Measurements from ENCODE around the gene RNASE8. TPM values are rescaled to one million over a fixed set of nuclear protein-coding genes. Genes with fewer than 3 reads are reported as not detected.

Gene RNASE8
- total RNA-seq, 1 experiment from 2014 or later = not detected

- ChIA-PET POLR2A (no interaction called here), CTCF (interaction anchor here (0.9 to 3.2 kb wide), 6 partner anchors 9 to 88 kb away, joined by 3 to 127 read pairs (median 46); partner anchors contain the start of gene ARHGEF40)
- Histone ChIP-seq H3K9me3 (no peaks in the 10 kb centered on the region), H3K36me3 (ENCODE audit: control insufficient read depth, insufficient read depth, low read length) (no peaks in the 10 kb centered on the region), H3K4me3 (ENCODE audit: low read depth, low read length) (peak overlapping the region; percentile 72), H3K4me1 (peaks cover 46% of the 10 kb centered on the region), H3K27me3 (replicated peaks; ENCODE audit: control insufficient read depth, insufficient read depth, low read length) (no peaks in the 10 kb centered on the region)
- BruUV-seq (replicated peaks) = TSS peak; percentile 63
- intact Hi-C loops (cut with micrococcal nuclease; ENCODE audit: unreplicated experiment) = no loop called here
- TF ChIP-seq CTCF (IDR thresholded peaks at IDR 0.05; ENCODE audit: insufficient read depth in 1 of 2, low read depth in 1 of 2, low read length in 1 of 2, severe bottlenecking in 1 of 2, unreplicated experiment in 1 of 2) = no peak
- Mint-ChIP-seq H3K9me3 (ENCODE audit: unreplicated experiment) (no peaks in the 10 kb centered on the region), H3K36me3 (ENCODE audit: insufficient read depth, unreplicated experiment) (peaks cover 25% of the 10 kb centered on the region), H3K27ac (ENCODE audit: unreplicated experiment) (peak overlapping the region; percentile 85), H3K4me3 (ENCODE audit: unreplicated experiment) (peak overlapping the region; percentile 87), H3K4me1 (ENCODE audit: low read depth, unreplicated experiment) (peaks cover 39% of the 10 kb centered on the region), H3K27me3 (ENCODE audit: insufficient read depth, unreplicated experiment) (no peaks in the 10 kb centered on the region)
- DNase-seq = no peak
Measured at GRCh38 chr14:21102521-21103410, 45.1 kb downstream of the RNASE8 start.

GRCh38 chr14:21103411-21103709, 45.7 kb downstream of the RNASE8 start:
- intact Hi-C loops (cut with micrococcal nuclease; ENCODE audit: unreplicated experiment) = no loop called here
- peak overlapping the region; percentile 72 for H3K4me3 ChIP-seq (ENCODE audit: low read depth, low read length)
- DNase-seq = no peak
- Mint-ChIP-seq H3K36me3 (ENCODE audit: insufficient read depth, unreplicated experiment) (peaks cover 25% of the 10 kb centered on the region), H3K27ac (ENCODE audit: unreplicated experiment) (peak overlapping the region; percentile 85), H3K9me3 (ENCODE audit: unreplicated experiment) (no peaks in the 10 kb centered on the region), H3K4me1 (ENCODE audit: low read depth, unreplicated experiment) (peaks cover 39% of the 10 kb centered on the region), H3K27me3 (ENCODE audit: insufficient read depth, unreplicated experiment) (no peaks in the 10 kb centered on the region), H3K4me3 (ENCODE audit: unreplicated experiment) (peak overlapping the region; percentile 87)
- H3K4me1 ChIP-seq = peaks cover 46% of the 10 kb centered on the region
- no peaks in the 10 kb centered on the region for H3K27me3 ChIP-seq (replicated peaks; ENCODE audit: control insufficient read depth, insufficient read depth, low read length)
- TF ChIP-seq CTCF (IDR thresholded peaks at IDR 0.05; ENCODE audit: insufficient read depth in 1 of 2, low read depth in 1 of 2, low read length in 1 of 2, severe bottlenecking in 1 of 2, unreplicated experiment in 1 of 2) = no peak
- ChIA-PET CTCF (interaction anchor here (0.9 to 3.2 kb wide), 7 partner anchors 9 to 88 kb away, joined by 3 to 127 read pairs (median 43); partner anchors contain the start of gene ARHGEF40), POLR2A (interaction anchor here (1.5 kb wide), 1 partner anchor 33 kb away, joined by 6 read pairs; the partner anchor contains the start of gene ARHGEF40)
- no peaks in the 10 kb centered on the region for H3K36me3 ChIP-seq (ENCODE audit: control insufficient read depth, insufficient read depth, low read length)
- no TSS peak for BruUV-seq (replicated peaks)
- H3K9me3 ChIP-seq = no peaks in the 10 kb centered on the region

GRCh38 chr14:21103710-21104447, 46.3 kb downstream of the RNASE8 start:
- DNase-seq = peak; percentile 95 to 97
- H3K27me3 ChIP-seq (replicated peaks; ENCODE audit: control insufficient read depth, insufficient read depth, low read length) = no peaks in the 10 kb centered on the region
- Mint-ChIP-seq H3K27me3 (ENCODE audit: insufficient read depth, unreplicated experiment) (no peaks in the 10 kb centered on the region), H3K36me3 (ENCODE audit: insufficient read depth, unreplicated experiment) (peaks cover 20% of the 10 kb centered on the region), H3K4me3 (ENCODE audit: unreplicated experiment) (peak overlapping the region; percentile 87), H3K27ac (ENCODE audit: unreplicated experiment) (peak overlapping the region; percentile 85), H3K4me1 (ENCODE audit: low read depth, unreplicated experiment) (peaks cover 39% of the 10 kb centered on the region), H3K9me3 (ENCODE audit: unreplicated experiment) (no peaks in the 10 kb centered on the region)
- intact Hi-C loops (cut with micrococcal nuclease; ENCODE audit: unreplicated experiment) = loop anchor here (1.0 kb wide), 5 partner anchors 8 to 90 kb away; no protein-coding TSS in a partner anchor
- no peaks in the 10 kb centered on the region for H3K36me3 ChIP-seq (ENCODE audit: control insufficient read depth, insufficient read depth, low read length)
- CTCF ChIA-PET = interaction anchor here (0.5 to 3.2 kb wide), 12 partner anchors 11 to 129 kb away, joined by 3 to 127 read pairs (median 4); partner anchors contain the start of gene ARHGEF40
- H3K4me3 ChIP-seq (ENCODE audit: low read depth, low read length) = peak overlapping the region; percentile 72
- POLR2A ChIA-PET = interaction anchor here (1.5 kb wide), 2 partner anchors 34 to 35 kb away, joined by 6 to 7 read pairs; partner anchors contain the start of gene ARHGEF40
- peaks cover 46% of the 10 kb centered on the region for H3K4me1 ChIP-seq
- H3K9me3 ChIP-seq = no peaks in the 10 kb centered on the region
- peak; percentile 59 to 85 for TF ChIP-seq CTCF (IDR thresholded peaks at IDR 0.05; ENCODE audit: insufficient read depth in 1 of 2, low read depth in 1 of 2, low read length in 1 of 2, severe bottlenecking in 1 of 2, unreplicated experiment in 1 of 2)
- no TSS peak for BruUV-seq (replicated peaks)

Data from Caco-2 (cell line).